ENCODE data around the gene RC3H2. TPM values are rescaled to one million over a fixed set of nuclear protein-coding genes. Genes with fewer than 3 reads are reported as not detected.

The RC3H2 gene
- total RNA-seq, 1 donor: 52.5 TPM

DNA sequence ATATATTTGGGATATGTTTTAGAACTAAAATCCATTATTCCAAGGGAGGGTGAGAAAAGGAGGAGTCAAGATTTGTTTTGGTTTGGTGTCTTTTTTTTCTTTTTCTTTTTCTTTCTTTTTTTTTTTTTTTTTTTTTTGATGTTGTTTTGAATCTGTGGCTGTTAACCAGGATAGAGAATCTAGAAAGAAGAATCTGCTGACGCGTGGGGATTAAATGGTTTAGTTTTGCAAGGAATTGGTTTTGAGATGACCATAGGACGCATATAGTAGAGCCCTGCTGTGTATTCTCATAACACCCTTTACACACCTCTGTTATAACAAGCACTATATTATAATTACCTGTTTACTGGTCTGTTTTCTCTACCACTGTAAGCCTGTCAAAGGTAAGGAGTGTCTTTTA, 45.1 kb upstream of the RC3H2 start:
- no peak for DNase-seq (ENCODE audit: insufficient read length, low spot score, missing footprints)
- no peaks in the 10 kb centered on the region for H3K27me3 ChIP-seq (ENCODE audit: insufficient read depth, low read length)
- no peaks in the 10 kb centered on the region for H3K36me3 ChIP-seq (ENCODE audit: insufficient read depth, low read length)
- H3K4me3 ChIP-seq (ENCODE audit: insufficient read depth, low read length): no peak overlapping the region
- H3K27ac ChIP-seq (ENCODE audit: low read depth, low read length): no peak overlapping the region
- TF ChIP-seq, protein P1, sequence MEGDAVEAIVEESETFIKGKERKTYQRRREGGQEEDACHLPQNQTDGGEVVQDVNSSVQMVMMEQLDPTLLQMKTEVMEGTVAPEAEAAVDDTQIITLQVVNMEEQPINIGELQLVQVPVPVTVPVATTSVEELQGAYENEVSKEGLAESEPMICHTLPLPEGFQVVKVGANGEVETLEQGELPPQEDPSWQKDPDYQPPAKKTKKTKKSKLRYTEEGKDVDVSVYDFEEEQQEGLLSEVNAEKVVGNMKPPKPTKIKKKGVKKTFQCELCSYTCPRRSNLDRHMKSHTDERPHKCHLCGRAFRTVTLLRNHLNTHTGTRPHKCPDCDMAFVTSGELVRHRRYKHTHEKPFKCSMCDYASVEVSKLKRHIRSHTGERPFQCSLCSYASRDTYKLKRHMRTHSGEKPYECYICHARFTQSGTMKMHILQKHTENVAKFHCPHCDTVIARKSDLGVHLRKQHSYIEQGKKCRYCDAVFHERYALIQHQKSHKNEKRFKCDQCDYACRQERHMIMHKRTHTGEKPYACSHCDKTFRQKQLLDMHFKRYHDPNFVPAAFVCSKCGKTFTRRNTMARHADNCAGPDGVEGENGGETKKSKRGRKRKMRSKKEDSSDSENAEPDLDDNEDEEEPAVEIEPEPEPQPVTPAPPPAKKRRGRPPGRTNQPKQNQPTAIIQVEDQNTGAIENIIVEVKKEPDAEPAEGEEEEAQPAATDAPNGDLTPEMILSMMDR (IDR thresholded peaks at IDR 0.05; ENCODE audit: extremely low read depth, low read depth, low read length): no peak
- peaks cover 5% of the 10 kb centered on the region for H3K4me1 ChIP-seq (ENCODE audit: insufficient read depth, low read length)
- H3K79me2 ChIP-seq (ENCODE audit: insufficient read depth, low read length): peaks cover 87% of the 10 kb centered on the region
- H3K4me2 ChIP-seq (ENCODE audit: insufficient read depth, low read length): no peak overlapping the region
- H4K20me1 ChIP-seq (ENCODE audit: insufficient read depth, low read length): peaks cover 49% of the 10 kb centered on the region
- H2AFZ ChIP-seq (ENCODE audit: low read length): no peak overlapping the region
- no peaks in the 10 kb centered on the region for H3K9me3 ChIP-seq (ENCODE audit: low read depth, low read length)

DNA sequence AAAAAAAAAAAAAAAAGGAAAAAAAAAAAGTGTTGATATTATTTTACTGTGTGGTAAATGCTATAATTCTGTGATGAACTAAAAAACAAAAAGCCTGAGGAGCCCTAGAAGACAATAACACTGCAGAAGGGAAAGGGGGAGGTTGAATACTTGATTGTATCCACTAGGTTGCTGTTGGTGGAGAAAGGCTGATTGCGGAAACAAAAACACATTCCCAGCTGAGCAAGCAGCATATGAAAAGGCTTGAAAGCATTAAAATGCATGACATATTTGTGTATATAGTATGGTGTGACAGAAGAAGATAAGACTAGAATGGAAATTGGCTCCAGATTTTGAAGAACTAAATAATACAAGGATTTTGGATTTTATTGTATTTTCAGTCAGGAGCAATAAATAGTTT, 44.5 kb upstream of the RC3H2 start:
- Histone ChIP-seq H3K4me2 (ENCODE audit: insufficient read depth, low read length) (no peak overlapping the region), H2AFZ (ENCODE audit: low read length) (no peak overlapping the region), H3K4me3 (ENCODE audit: insufficient read depth, low read length) (no peak overlapping the region), H3K27ac (ENCODE audit: low read depth, low read length) (no peak overlapping the region), H3K27me3 (ENCODE audit: insufficient read depth, low read length) (no peaks in the 10 kb centered on the region), H3K9me3 (ENCODE audit: low read depth, low read length) (no peaks in the 10 kb centered on the region), H3K4me1 (ENCODE audit: insufficient read depth, low read length) (peaks cover 5% of the 10 kb centered on the region), H4K20me1 (ENCODE audit: insufficient read depth, low read length) (peaks cover 47% of the 10 kb centered on the region), H3K36me3 (ENCODE audit: insufficient read depth, low read length) (no peaks in the 10 kb centered on the region), H3K79me2 (ENCODE audit: insufficient read depth, low read length) (peaks cover 87% of the 10 kb centered on the region)
- TF ChIP-seq, protein P1 (IDR thresholded peaks at IDR 0.05; ENCODE audit: extremely low read depth, low read depth, low read length): no peak
- DNase-seq (ENCODE audit: insufficient read length, low spot score, missing footprints): no peak

DNA sequence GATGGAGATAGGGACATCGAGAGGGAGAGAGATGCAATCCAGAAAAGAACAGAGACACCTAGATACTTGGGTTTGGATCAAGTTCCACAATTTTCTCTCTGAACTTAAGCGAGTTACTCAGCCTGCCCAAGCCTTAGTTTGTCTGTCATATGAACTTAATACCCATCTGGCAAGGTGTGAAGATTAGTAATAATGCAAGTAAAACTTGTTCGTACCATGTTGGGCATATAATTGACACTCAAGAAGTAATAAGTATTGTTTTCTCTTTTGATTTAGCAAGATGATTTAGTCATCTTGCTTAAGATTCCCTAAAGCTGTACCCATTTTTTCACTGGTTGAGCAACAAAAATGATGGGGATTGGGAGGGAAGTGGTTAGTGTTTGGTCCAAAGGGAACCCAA, 43.2 kb upstream of the RC3H2 start:
- Histone ChIP-seq H3K79me2 (ENCODE audit: insufficient read depth, low read length) (peaks cover 90% of the 10 kb centered on the region), H4K20me1 (ENCODE audit: insufficient read depth, low read length) (peaks cover 49% of the 10 kb centered on the region), H3K27ac (ENCODE audit: low read depth, low read length) (no peak overlapping the region), H3K9me3 (ENCODE audit: low read depth, low read length) (no peaks in the 10 kb centered on the region), H3K4me2 (ENCODE audit: insufficient read depth, low read length) (no peak overlapping the region), H3K27me3 (ENCODE audit: insufficient read depth, low read length) (no peaks in the 10 kb centered on the region), H3K4me3 (ENCODE audit: insufficient read depth, low read length) (no peak overlapping the region), H3K36me3 (ENCODE audit: insufficient read depth, low read length) (no peaks in the 10 kb centered on the region), H2AFZ (ENCODE audit: low read length) (no peak overlapping the region), H3K4me1 (ENCODE audit: insufficient read depth, low read length) (no peaks in the 10 kb centered on the region)
- TF ChIP-seq, protein P1 (IDR thresholded peaks at IDR 0.05; ENCODE audit: extremely low read depth, low read depth, low read length): no peak
- DNase-seq (ENCODE audit: insufficient read length, low spot score, missing footprints): no peak

DNA sequence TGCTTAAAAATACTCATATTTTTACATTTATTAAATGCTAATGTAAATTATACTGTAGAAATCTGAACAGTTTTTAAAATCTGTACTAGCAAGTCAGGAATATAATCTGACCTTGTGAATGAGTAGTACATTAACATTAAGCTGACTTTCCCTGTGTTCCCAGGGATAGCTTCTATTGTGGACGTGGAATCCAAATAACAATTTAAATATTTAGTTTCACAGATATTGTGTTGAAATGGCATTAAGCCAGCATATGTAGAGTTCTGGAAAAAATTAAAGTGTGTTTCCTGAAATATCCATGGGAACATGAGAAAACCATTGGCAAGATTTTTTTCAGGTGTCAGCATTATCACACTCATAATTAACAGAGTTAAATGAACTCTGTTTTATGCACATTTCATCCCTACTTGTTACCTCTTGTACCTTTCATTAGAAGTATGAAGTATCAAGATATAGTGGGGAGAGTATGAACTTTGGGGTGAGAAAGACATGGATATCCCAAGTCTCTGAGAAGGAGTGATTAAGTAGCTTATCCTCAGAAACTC, 41.4 kb upstream of the RC3H2 start:
- Histone ChIP-seq H3K27ac (ENCODE audit: low read depth, low read length) (no peak overlapping the region), H3K4me2 (ENCODE audit: insufficient read depth, low read length) (no peak overlapping the region), H3K79me2 (ENCODE audit: insufficient read depth, low read length) (peaks cover 95% of the 10 kb centered on the region), H3K36me3 (ENCODE audit: insufficient read depth, low read length) (no peaks in the 10 kb centered on the region), H4K20me1 (ENCODE audit: insufficient read depth, low read length) (peaks cover 58% of the 10 kb centered on the region), H2AFZ (ENCODE audit: low read length) (no peak overlapping the region), H3K27me3 (ENCODE audit: insufficient read depth, low read length) (no peaks in the 10 kb centered on the region), H3K4me1 (ENCODE audit: insufficient read depth, low read length) (peaks cover 7% of the 10 kb centered on the region), H3K9me3 (ENCODE audit: low read depth, low read length) (no peaks in the 10 kb centered on the region), H3K4me3 (ENCODE audit: insufficient read depth, low read length) (no peak overlapping the region)
- TF ChIP-seq, protein P1 (IDR thresholded peaks at IDR 0.05; ENCODE audit: extremely low read depth, low read depth, low read length): no peak
- no peak for DNase-seq (ENCODE audit: insufficient read length, low spot score, missing footprints)
